ENCODE measurements around the gene HOXA3. TPM values are rescaled to one million over a fixed set of nuclear protein-coding genes. Genes with fewer than 3 reads are reported as not detected.

Gene HOXA3
- total RNA-seq, 1 experiment from 2014 or later: 30.2 TPM

DNA sequence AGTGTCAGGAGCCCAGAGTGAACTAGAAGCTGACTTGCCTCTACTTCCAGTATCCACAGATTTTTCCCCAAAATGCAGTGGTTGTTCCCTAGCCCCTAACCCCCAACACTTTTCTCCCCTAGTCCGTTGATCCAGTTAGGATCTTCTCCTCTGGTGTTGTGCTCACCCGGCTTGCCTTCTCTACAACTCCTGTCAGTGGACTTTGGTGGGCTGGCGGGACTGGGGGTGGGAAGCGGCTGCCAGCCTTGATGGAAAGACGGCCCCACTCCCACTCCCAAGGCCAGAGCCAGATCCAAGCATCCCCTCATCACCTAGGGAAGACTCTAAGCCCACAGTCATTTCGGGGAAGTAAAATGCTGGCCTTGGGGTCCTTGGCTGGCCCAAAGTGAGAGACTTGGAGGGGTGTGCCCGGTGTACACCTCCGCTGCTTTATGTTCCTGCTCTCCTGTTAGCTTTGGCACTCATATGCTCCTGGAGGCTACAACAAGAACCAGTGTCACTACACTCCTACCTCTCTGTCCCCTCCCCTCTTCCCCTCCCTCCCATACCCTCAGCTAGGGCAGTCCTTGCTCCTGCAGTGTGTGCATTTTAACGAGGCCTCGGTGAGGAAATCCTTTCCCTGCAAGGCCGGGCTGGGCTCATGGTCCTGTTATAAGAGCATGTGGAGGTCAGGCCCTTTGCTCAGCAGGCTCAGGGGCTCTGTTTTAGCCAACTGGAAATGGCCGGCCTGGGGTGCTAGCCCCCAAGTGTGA lies 22.7 kb upstream of the HOXA3 start:
- Histone ChIP-seq H3K4me1 (ENCODE audit: control insufficient read depth, insufficient read depth, low read length) (peaks cover 11% of the 10 kb centered on the region; the same call in 1 of the 2 replicates), H3K27me3 (ENCODE audit: control insufficient read depth, insufficient read depth, low read length) (no peaks in the 10 kb centered on the region), H3K4me3 (ENCODE audit: low read depth in 2 of 2, low read length in 2 of 2) (no peak overlapping the region), H3K36me3 (ENCODE audit: control insufficient read depth, insufficient read depth, low read length) (no peaks in the 10 kb centered on the region), H3K9me3 (ENCODE audit: control insufficient read depth, insufficient read depth, low read depth, low read length) (no peaks in the 10 kb centered on the region), H3K27ac (ENCODE audit: low read length) (no peak overlapping the region)
- CTCF ChIA-PET: no interaction called here
- intact Hi-C loops (cut with micrococcal nuclease; ENCODE audit: unreplicated experiment) (no loop called here), in situ Hi-C loops (cut with HindIII; ENCODE audit: low pct_unique_long_range_greater_than_20kb, low sequenced_read_pairs) (no loop called here)
- no TSS peak for BruUV-seq (replicated peaks)
- DNase-seq (ENCODE audit: low read depth, low spot score) (no peak), ATAC-seq (no peak)
- TF ChIP-seq TCF7L2 (IDR thresholded peaks at IDR 0.05; ENCODE audit: low read depth, low read length) (no peak), REST (IDR thresholded peaks at IDR 0.05; ENCODE audit: insufficient read depth in 1 of 2, low read depth in 2 of 2, low read length in 1 of 2) (no peak), SIN3A (IDR thresholded peaks at IDR 0.05; ENCODE audit: borderline replicate concordance, insufficient read depth, low read depth, low read length) (no peak), POLR2AphosphoS5 (IDR thresholded peaks at IDR 0.05; ENCODE audit: low read depth, low read length) (no peak)
- TF ChIP-seq, protein P1, sequence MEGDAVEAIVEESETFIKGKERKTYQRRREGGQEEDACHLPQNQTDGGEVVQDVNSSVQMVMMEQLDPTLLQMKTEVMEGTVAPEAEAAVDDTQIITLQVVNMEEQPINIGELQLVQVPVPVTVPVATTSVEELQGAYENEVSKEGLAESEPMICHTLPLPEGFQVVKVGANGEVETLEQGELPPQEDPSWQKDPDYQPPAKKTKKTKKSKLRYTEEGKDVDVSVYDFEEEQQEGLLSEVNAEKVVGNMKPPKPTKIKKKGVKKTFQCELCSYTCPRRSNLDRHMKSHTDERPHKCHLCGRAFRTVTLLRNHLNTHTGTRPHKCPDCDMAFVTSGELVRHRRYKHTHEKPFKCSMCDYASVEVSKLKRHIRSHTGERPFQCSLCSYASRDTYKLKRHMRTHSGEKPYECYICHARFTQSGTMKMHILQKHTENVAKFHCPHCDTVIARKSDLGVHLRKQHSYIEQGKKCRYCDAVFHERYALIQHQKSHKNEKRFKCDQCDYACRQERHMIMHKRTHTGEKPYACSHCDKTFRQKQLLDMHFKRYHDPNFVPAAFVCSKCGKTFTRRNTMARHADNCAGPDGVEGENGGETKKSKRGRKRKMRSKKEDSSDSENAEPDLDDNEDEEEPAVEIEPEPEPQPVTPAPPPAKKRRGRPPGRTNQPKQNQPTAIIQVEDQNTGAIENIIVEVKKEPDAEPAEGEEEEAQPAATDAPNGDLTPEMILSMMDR (IDR thresholded peaks at IDR 0.05): no peak
- POLR2A ChIA-PET: no interaction called here

GRCh38 chr7:27173956-27174873 lies 21.8 kb upstream of the HOXA3 start, which contains the start of gene HOXA10:
HOXA10 (minus strand) TSS chr7:27174320; CDS start chr7:27174306, 14 bp downstream.
- TF ChIP-seq REST (IDR thresholded peaks at IDR 0.05; ENCODE audit: insufficient read depth in 1 of 2, low read depth in 2 of 2, low read length in 1 of 2) (no peak), TCF7L2 (IDR thresholded peaks at IDR 0.05; ENCODE audit: low read depth, low read length) (no peak), SIN3A (IDR thresholded peaks at IDR 0.05; ENCODE audit: borderline replicate concordance, insufficient read depth, low read depth, low read length) (no peak), POLR2AphosphoS5 (IDR thresholded peaks at IDR 0.05; ENCODE audit: low read depth, low read length) (no peak)
- TF ChIP-seq, protein P1 (IDR thresholded peaks at IDR 0.05): no peak
- in situ Hi-C loops (cut with HindIII; ENCODE audit: low pct_unique_long_range_greater_than_20kb, low sequenced_read_pairs): no loop called here
- ATAC-seq (no peak), DNase-seq (ENCODE audit: low read depth, low spot score) (no peak)
- no TSS peak for BruUV-seq (replicated peaks)
- intact Hi-C loops (cut with micrococcal nuclease; ENCODE audit: unreplicated experiment): no loop called here
- Histone ChIP-seq H3K27ac (ENCODE audit: low read length) (no peak within 1 kb of the TSS), H3K4me3 (ENCODE audit: low read depth in 2 of 2, low read length in 2 of 2) (no peak within 1 kb of the TSS), H3K27me3 (ENCODE audit: control insufficient read depth, insufficient read depth, low read length) (no peaks in the 10 kb centered on the region), H3K36me3 (ENCODE audit: control insufficient read depth, insufficient read depth, low read length) (no peaks in the 10 kb centered on the region), H3K9me3 (ENCODE audit: control insufficient read depth, insufficient read depth, low read depth, low read length) (no peaks in the 10 kb centered on the region), H3K4me1 (ENCODE audit: control insufficient read depth, insufficient read depth, low read length) (peaks cover 7% of the 10 kb centered on the region; the same call in 1 of the 2 replicates)
- ChIA-PET CTCF (no interaction called here), POLR2A (no interaction called here)
